NCI-H2171 treated with DMSO at 0.1 percent for 48 hours (cell line): ENCODE results near the gene GSTM1.
"Not testable (repeated sequence)": the region's sequence is repeated elsewhere in the genome, so short reads cannot be mapped to it uniquely, and the experiment has no call there.

ENCODE experiments used
- DNase-seq: peaks from one replicate; lab custom pipeline; 2025; lab: John Stamatoyannopoulos, UW

GSTM1 gene

GRCh38 chr1:109697861-109698260, 10.2 kb downstream of the GSTM1 start:
- DNase-seq = not testable (repeated sequence)

DNA sequence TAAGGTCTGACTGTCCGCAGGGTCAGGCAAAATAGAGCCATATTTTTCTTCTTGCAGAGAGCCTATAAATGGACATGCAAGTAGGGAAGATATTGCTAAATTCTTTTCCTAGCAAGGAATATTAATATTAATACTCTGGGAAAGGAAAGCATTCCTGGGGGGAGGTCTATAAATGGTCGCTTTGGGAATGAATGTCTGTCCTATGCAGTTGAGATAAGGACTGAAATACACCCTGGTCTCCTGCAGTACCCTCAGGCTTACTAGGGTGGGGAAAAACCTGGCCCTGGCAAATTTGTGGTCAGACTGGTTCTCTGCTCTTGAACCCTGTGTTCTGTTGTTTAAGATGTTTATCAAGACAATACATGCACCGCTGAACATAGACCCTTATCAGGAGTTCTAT, 15.3 kb downstream of the GSTM1 start:
- not testable (repeated sequence) for DNase-seq

- DNase-seq = no peak
These were observed 16.6 kb downstream of the GSTM1 start for GRCh38 chr1:109704173-109704572.

DNA sequence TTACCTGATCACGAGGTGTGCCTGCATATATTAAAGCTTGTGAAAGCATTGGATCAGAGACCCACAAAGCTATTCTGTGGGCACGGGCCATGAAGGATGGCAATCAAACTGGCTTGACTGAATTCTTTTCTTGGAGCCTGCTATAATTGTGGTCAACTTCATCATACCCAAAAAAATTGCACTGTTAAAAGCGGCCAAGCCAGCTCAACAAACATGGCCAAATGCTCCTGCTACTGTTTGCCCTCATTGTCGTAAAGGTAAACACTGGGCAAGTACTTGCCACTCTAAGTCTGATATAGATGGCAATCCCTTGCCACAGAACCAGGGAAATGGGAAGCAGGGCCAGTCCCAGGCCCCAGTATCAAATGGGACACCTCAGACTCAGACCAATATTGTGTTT, 17.8 kb downstream of the GSTM1 start:
- DNase-seq = no peak

GRCh38 chr1:109708949-109709348, 21.3 kb downstream of the GSTM1 start:
- DNase-seq = not testable (repeated sequence)

DNA sequence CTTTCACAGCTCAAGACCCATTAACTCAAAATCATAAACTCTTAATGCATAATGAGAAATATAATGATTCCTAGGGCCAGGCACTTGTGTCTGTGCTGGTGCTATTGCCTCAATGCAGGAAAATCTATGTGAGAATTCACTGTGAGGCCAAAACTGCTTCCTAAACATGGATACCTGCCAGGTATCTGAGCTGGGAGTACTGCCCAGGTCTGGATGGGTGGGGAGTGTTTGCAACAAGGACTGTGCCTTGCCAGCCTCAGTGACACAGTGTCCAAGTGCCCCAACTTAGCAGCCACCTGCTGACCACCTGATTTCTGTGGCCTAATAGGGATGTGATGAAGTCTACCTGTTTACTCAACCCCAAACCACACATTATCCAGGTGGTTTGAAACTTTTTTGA, 22.2 kb downstream of the GSTM1 start:
- DNase-seq = not testable (repeated sequence)

GRCh38 chr1:109711593-109712320, 24.1 kb downstream of the GSTM1 start, which contains the start of gene GSTM5:
Gene GSTM5 (plus strand): TSS chr1:109712251. CDS start chr1:109712313, 62 bp downstream.
- DNase-seq = not testable (repeated sequence)

DNA sequence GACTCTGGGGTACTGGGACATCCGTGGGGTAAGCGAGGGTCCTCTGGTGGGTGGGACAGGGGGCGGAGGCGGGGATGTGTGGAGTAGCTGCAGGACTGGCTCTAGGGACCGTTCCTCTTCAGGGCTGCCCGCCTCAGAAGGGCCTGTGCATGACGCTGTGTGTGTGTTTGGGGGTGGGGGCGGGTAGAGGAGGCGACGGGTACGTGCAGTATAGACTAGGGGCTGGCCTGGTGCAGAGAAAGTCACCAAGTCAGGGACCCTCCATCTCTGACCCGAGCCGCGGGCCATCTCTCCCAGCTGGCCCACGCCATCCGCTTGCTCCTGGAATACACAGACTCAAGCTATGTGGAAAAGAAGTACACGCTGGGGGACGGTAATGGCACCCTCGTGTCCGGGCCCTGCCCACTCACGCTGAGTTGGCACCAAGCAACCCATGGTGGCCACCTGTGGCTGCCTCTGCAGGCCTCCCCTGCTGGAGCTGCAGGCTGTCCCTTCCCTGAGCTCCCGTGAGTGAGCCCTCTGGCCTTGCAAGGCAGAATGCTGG, 24.8 kb downstream of the GSTM1 start:
- no peak for DNase-seq

DNA sequence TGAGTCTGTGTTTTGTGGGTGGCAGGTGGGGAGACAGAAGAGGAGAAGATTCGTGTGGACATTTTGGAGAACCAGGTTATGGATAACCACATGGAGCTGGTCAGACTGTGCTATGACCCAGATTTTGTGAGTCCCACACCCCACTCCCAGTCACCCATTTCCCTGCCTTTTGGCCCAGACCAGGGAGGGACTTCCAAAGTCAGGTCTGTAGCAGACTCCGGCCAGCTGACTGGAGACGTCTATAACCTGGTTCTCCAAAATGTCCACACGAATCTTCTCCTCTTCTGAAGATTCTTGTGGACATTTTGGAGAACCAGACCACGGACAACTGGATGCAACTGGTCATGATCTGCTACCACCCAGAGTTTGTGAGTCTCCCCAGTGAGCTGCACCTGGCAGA, 26.0 kb downstream of the GSTM1 start:
- DNase-seq = no peak

GRCh38 chr1:109714661-109715372, 27.2 kb downstream of the GSTM1 start:
- DNase-seq = no peak

- no peak for DNase-seq
These were observed 28.5 kb downstream of the GSTM1 start for GRCh38 chr1:109716121-109716520.

GRCh38 chr1:109716570-109717090, 29.0 kb downstream of the GSTM1 start:
- DNase-seq = no peak

DNA sequence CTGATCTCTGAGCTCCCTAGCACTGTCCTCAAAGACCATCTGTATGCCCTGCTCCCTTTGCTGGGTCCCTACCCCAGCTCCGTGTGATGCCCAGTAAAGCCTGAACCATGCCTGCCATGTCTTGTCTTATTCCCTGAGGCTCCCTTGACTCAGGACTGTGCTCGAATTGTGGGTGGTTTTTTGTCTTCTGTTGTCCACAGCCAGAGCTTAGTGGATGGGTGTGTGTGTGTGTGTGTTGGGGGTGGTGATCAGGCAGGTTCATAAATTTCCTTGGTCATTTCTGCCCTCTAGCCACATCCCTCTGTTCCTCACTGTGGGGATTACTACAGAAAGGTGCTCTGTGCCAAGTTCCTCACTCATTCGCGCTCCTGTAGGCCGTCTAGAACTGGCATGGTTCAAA, 30.1 kb downstream of the GSTM1 start:
- no peak for DNase-seq

GRCh38 chr1:109718495-109718894, 30.9 kb downstream of the GSTM1 start:
- DNase-seq = no peak

GRCh38 chr1:109719337-109719837, 31.8 kb downstream of the GSTM1 start:
- DNase-seq = no peak

DNA sequence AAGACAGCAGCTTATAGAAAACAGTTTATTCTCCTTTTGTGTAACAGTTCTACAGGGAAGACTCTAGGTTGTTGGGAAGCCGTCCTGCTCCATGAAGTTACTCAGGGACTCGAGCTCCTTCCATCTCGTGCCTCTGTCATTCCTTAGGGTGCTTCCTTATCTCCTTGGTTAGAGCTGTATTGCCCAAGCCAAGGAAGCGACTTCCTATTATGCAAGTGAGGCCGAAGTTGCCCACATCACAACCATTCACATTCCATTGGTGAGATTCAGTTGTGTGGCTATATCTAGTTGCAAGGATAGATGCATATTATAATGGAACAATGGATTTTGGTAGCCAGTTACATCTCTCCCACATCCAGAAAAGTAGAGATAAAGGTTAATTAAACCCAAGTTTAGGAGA, 33.4 kb downstream of the GSTM1 start:
- DNase-seq = no peak

- DNase-seq = no peak
These were observed 34.4 kb downstream of the GSTM1 start for GRCh38 chr1:109721971-109722370.

- DNase-seq = no peak
These were observed 35.5 kb downstream of the GSTM1 start for GRCh38 chr1:109722908-109723691.

DNA sequence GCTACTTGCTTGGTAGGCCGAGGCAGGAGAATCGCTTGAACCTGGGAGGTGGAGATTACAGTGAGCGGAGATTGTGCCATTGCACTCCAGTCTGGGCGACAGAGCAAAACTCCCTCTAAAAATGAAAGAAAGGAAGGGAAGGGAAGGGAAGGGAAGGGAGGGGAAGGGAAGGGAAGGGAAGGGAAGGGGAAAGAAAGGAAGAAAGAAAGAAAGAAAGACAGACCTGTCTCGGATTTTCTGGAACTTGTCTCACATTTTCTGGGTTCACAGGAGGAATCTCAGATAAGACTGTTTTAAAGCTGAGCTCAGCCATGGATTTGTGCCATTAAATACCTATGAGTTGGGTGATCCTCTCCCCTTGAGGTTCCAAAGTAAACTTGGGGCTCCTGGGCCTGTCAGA, 37.3 kb downstream of the GSTM1 start:
- no peak for DNase-seq

DNA sequence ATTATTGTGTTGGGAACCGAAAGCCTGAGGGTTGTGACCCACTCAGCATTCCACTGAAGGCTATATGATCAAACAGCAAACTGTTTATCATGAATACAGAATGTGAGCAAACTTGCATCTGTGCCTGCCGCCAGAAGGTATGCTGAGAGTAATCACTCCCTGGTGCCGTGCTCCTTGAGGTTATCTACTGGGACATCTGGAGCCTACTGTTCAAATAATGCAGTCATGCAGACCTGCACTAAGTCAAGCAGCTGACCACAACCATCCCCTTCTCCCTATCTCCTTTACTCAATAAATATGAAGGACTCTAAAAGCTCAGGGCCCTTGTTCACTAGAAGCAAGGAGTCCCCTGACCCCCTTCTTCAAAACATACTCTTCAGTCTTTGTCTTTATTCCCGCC, 37.9 kb downstream of the GSTM1 start:
- DNase-seq = no peak

DNA sequence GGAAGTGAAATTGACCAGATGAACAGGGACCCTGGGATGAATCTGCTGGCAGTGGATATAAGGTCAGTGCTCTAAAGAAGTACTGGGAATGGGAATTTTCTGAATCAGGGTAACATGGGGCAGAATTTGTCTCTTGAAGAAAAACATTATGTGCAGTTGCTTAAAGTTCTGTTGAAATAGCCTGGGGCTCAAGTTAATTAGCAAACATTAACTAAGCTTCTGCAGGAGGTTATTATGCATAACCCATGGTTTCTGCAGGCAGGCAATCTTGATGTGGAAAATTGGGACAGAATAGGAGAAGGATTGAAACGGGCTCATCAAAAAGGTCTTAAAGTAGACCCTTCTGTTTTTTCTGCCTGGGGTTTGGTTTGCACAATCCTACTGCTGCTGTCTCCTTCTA, 38.4 kb downstream of the GSTM1 start:
- no peak for DNase-seq
